Activated T-cell treated with anti-CD3 and anti-CD28 coated beads, Interleukin-2, amount 50 U/mL, for 48 hours (primary cell): ENCODE results near the gene SMPD2.

ENCODE experiments used
- DNase-seq, 2 experiments: peaks; one replicate each; pipeline ENCODE4 v3.0.0-alpha.2; 2020

SMPD2 gene

GRCh38 chr6:109440331-109441068 lies at the start of gene SMPD2, which contains the start of gene PPIL6:
Gene SMPD2, plus strand, starts transcription at chr6:109440724. Its CDS starts 398 bp downstream, at chr6:109441122.
Gene PPIL6, minus strand, starts transcription at chr6:109440628. Its CDS starts 38 bp downstream, at chr6:109440590.
- peak; percentile 84 to 87 for DNase-seq

- no peak for DNase-seq
Observed at GRCh38 chr6:109393157-109393885, 47.2 kb upstream of the SMPD2 start.

GRCh38 chr6:109393886-109394281 lies 46.6 kb upstream of the SMPD2 start:
- DNase-seq: no peak

- no peak for DNase-seq
Observed at GRCh38 chr6:109396046-109396718, 44.3 kb upstream of the SMPD2 start.

GRCh38 chr6:109397020-109397419 lies 43.5 kb upstream of the SMPD2 start:
- DNase-seq: no peak

GRCh38 chr6:109406196-109406595 lies 34.3 kb upstream of the SMPD2 start:
- no peak for DNase-seq

- no peak for DNase-seq
Observed at GRCh38 chr6:109411034-109411433, 29.5 kb upstream of the SMPD2 start.

GRCh38 chr6:109417646-109418045 lies 22.9 kb upstream of the SMPD2 start:
- no peak for DNase-seq

- no peak for DNase-seq
Observed at GRCh38 chr6:109420751-109421150, 19.8 kb upstream of the SMPD2 start.

- no peak for DNase-seq
Observed at GRCh38 chr6:109421184-109421583, 19.3 kb upstream of the SMPD2 start.

GRCh38 chr6:109424946-109425345 lies 15.6 kb upstream of the SMPD2 start:
- no peak for DNase-seq

GRCh38 chr6:109428889-109429477 lies 11.5 kb upstream of the SMPD2 start:
- DNase-seq: no peak

- no peak for DNase-seq
Observed at GRCh38 chr6:109429496-109429895, 11.0 kb upstream of the SMPD2 start.

- DNase-seq: no peak
Observed at GRCh38 chr6:109434456-109434855, 6.1 kb upstream of the SMPD2 start.

GRCh38 chr6:109436041-109436440 lies 4.5 kb upstream of the SMPD2 start:
- DNase-seq: no peak

GRCh38 chr6:109441069-109441816 lies 719 bp downstream of the SMPD2 start:
- peak; percentile 63 to 64 for DNase-seq

- DNase-seq: no peak
Observed at GRCh38 chr6:109442393-109442924, 1.9 kb downstream of the SMPD2 start.

- no peak for DNase-seq
Observed at GRCh38 chr6:109443425-109443950, 3.0 kb downstream of the SMPD2 start.

- no peak for DNase-seq
Observed at GRCh38 chr6:109445382-109445781, 4.9 kb downstream of the SMPD2 start.

- DNase-seq: no peak
Observed at GRCh38 chr6:109446072-109446471, 5.5 kb downstream of the SMPD2 start.

- no peak for DNase-seq
Observed at GRCh38 chr6:109446541-109446940, 6.0 kb downstream of the SMPD2 start.

GRCh38 chr6:109447087-109447486 lies 6.6 kb downstream of the SMPD2 start:
- DNase-seq: no peak
